ENCODE measurements around the gene APOC3. TPM values are rescaled to one million over a fixed set of nuclear protein-coding genes. Genes with fewer than 3 reads are reported as not detected.
A peak's percentile ranks its signal among the peaks of the same experiment; 100 is the strongest.

The APOC3 gene
- total and polyA plus RNA-seq, 4 donors: 608 to 24,129 (median 9,307) TPM

DNA sequence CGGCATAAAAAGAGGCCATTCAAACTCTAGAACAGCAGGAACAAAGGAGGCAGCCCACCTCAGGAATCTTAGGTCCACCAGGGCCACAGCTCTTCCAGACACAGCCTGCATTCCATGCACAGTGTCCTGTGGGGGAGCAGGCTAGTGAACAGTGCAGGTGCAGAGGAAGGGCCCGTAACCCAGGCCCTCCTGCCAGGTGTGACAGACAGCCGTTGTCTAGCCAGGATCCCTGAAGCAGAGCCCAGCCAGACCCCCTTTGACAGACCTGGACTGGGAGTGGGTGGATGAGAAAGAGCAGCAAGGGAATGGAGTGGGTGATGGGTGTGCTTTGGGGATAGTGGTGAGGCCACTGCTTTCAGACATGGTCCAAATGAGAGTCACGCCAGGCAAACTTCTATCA lies 40.7 kb upstream of the APOC3 start (continued):
- TF ChIP-seq, protein P1, sequence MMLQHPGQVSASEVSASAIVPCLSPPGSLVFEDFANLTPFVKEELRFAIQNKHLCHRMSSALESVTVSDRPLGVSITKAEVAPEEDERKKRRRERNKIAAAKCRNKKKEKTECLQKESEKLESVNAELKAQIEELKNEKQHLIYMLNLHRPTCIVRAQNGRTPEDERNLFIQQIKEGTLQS (IDR thresholded peaks at IDR 0.05): no peak

GRCh38 chr11:116790167-116791001 lies 39.3 kb upstream of the APOC3 start:
- DNase-seq (ENCODE audit: low spot score): no peak
- no peaks in the 10 kb centered on the region for H3K27me3 ChIP-seq (ENCODE audit: control insufficient read depth in 4 of 4, insufficient read depth in 4 of 4, low read length in 3 of 4)
- H3K9ac ChIP-seq (ENCODE audit: low read depth in 1 of 2, low read length in 2 of 2): peak overlapping the region; percentile 39 to 53
- H3K4me3 ChIP-seq (ENCODE audit: low read depth in 1 of 3, low read length in 3 of 3): peak overlapping the region; percentile 38 to 78 (median 42)
- peak overlapping the region; percentile 39 to 84 for H3K27ac ChIP-seq (ENCODE audit: low read depth in 1 of 2, low read length in 2 of 2)
- H3K9me3 ChIP-seq (ENCODE audit: control insufficient read depth in 4 of 4, low read length in 3 of 4): no peaks in the 10 kb centered on the region
- WGBS: 47% methylated on average over 53 of the region's 53 CpGs
- TF ChIP-seq EGR1 (IDR thresholded peaks at IDR 0.05; ENCODE audit: low read depth in 2 of 2) (no peak), YY1 (IDR thresholded peaks at IDR 0.05) (no peak), CTCF (IDR thresholded peaks at IDR 0.05; ENCODE audit: low read depth, low read length, missing input control) (no peak), RAD21 (IDR thresholded peaks at IDR 0.05) (no peak), GABPA (IDR thresholded peaks at IDR 0.05 in 1 of 2, conservative IDR thresholded peaks at IDR 0.05 in 1 of 2) (no peak), ZBTB33 (IDR thresholded peaks at IDR 0.05) (no peak), RXRA (IDR thresholded peaks at IDR 0.05) (no peak)
- peaks cover 2 to 10% (median 5%) of the 10 kb centered on the region in 4 donors for H3K36me3 ChIP-seq (ENCODE audit: control insufficient read depth in 4 of 4, insufficient read depth in 3 of 4, low read depth in 1 of 4, low read length in 3 of 4)
- peaks cover 0 to 64% (median 54%) of the 10 kb centered on the region in 4 donors for H3K4me1 ChIP-seq (ENCODE audit: control insufficient read depth in 4 of 4, insufficient read depth in 4 of 4, low read length in 3 of 4)

GRCh38 chr11:116791002-116791812 lies 38.5 kb upstream of the APOC3 start:
- peaks cover 0 to 64% (median 54%) of the 10 kb centered on the region in 4 donors for H3K4me1 ChIP-seq (ENCODE audit: control insufficient read depth in 4 of 4, insufficient read depth in 4 of 4, low read length in 3 of 4)
- TF ChIP-seq RAD21 (IDR thresholded peaks at IDR 0.05) (peak; percentile 84 to 94), JUND (IDR thresholded peaks at IDR 0.05) (no peak), RXRA (IDR thresholded peaks at IDR 0.05) (peak; percentile 41 to 64), FOXA1 (IDR thresholded peaks at IDR 0.05) (no peak), YY1 (IDR thresholded peaks at IDR 0.05) (no peak), EGR1 (IDR thresholded peaks at IDR 0.05; ENCODE audit: low read depth in 2 of 2) (no peak), TAF1 (conservative IDR thresholded peaks at IDR 0.05) (peak; percentile 42), HNF4A (conservative IDR thresholded peaks at IDR 0.05) (no peak), CTCF (IDR thresholded peaks at IDR 0.05; ENCODE audit: low read depth, low read length, missing input control) (peak; percentile 78)
- TF ChIP-seq, protein P2, sequence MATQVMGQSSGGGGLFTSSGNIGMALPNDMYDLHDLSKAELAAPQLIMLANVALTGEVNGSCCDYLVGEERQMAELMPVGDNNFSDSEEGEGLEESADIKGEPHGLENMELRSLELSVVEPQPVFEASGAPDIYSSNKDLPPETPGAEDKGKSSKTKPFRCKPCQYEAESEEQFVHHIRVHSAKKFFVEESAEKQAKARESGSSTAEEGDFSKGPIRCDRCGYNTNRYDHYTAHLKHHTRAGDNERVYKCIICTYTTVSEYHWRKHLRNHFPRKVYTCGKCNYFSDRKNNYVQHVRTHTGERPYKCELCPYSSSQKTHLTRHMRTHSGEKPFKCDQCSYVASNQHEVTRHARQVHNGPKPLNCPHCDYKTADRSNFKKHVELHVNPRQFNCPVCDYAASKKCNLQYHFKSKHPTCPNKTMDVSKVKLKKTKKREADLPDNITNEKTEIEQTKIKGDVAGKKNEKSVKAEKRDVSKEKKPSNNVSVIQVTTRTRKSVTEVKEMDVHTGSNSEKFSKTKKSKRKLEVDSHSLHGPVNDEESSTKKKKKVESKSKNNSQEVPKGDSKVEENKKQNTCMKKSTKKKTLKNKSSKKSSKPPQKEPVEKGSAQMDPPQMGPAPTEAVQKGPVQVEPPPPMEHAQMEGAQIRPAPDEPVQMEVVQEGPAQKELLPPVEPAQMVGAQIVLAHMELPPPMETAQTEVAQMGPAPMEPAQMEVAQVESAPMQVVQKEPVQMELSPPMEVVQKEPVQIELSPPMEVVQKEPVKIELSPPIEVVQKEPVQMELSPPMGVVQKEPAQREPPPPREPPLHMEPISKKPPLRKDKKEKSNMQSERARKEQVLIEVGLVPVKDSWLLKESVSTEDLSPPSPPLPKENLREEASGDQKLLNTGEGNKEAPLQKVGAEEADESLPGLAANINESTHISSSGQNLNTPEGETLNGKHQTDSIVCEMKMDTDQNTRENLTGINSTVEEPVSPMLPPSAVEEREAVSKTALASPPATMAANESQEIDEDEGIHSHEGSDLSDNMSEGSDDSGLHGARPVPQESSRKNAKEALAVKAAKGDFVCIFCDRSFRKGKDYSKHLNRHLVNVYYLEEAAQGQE (IDR thresholded peaks at IDR 0.05): peak; percentile 38
- WGBS: 12% methylated on average over 31 of the region's 31 CpGs
- peak overlapping the region; percentile 39 to 71 for H3K9ac ChIP-seq (ENCODE audit: low read depth in 1 of 2, low read length in 2 of 2)
- peaks cover 0 to 3% (median 1%) of the 10 kb centered on the region in 4 donors for H3K36me3 ChIP-seq (ENCODE audit: control insufficient read depth in 4 of 4, insufficient read depth in 3 of 4, low read depth in 1 of 4, low read length in 3 of 4)
- peak; percentile 85 for DNase-seq (ENCODE audit: low spot score)
- no peaks in the 10 kb centered on the region for H3K9me3 ChIP-seq (ENCODE audit: control insufficient read depth in 4 of 4, low read length in 3 of 4)
- no peaks in the 10 kb centered on the region for H3K27me3 ChIP-seq (ENCODE audit: control insufficient read depth in 4 of 4, insufficient read depth in 4 of 4, low read length in 3 of 4)
- H3K27ac ChIP-seq (ENCODE audit: low read depth in 1 of 2, low read length in 2 of 2): peak overlapping the region; percentile 73 to 84
- peak overlapping the region; percentile 38 to 78 (median 42) for H3K4me3 ChIP-seq (ENCODE audit: low read depth in 1 of 3, low read length in 3 of 3)

Data from liver (tissue), 9 donors.